Fibroblast of lung (primary cell): Measurements from ENCODE around the gene NANS. TPM values are rescaled to one million over a fixed set of nuclear protein-coding genes. Genes with fewer than 3 reads are reported as not detected.
"Not testable (repeated sequence)": the region's sequence is repeated elsewhere in the genome, so short reads cannot be mapped to it uniquely, and the experiment has no call there.

ENCODE experiments used
- DNase-seq, 2 donors: peaks; one replicate each; pipeline versions ENCODE4 v3.0.0 to v3.0.0-alpha.2; 2010; ENCODE audit warnings: low read depth in 2 of 2
- H2AFZ ChIP-seq: 2 replicates; pipeline ENCODE4 v1.5.1; 2012; ENCODE audit warnings: low read length, control low read depth, inconsistent platforms
- H3K27ac ChIP-seq: 2 replicates; pipeline ENCODE4 v1.5.1; 2011; ENCODE audit warnings: low read length, control low read depth; ENCODE audit not compliant: insufficient read depth
- H3K27me3 ChIP-seq: 2 replicates; pipeline ENCODE4 v1.5.1; 2011; ENCODE audit warnings: mild to moderate bottlenecking, low read length; ENCODE audit not compliant: control insufficient read depth, insufficient read depth
- H3K36me3 ChIP-seq: 2 replicates; pipeline ENCODE4 v1.5.1; 2011; ENCODE audit warnings: low read length; ENCODE audit not compliant: control insufficient read depth, insufficient read depth
- H3K4me1 ChIP-seq: 2 replicates; pipeline ENCODE4 v1.5.1; 2011; ENCODE audit warnings: low read length; ENCODE audit not compliant: control insufficient read depth, insufficient read depth; ENCODE audit errors: extremely low read depth
- H3K4me2 ChIP-seq: 2 replicates; pipeline ENCODE4 v1.5.1; 2011; ENCODE audit warnings: low read length, control low read depth; ENCODE audit not compliant: insufficient read depth; ENCODE audit errors: extremely low read depth
- H3K4me3 ChIP-seq, 4 experiments: fragments of 200-600 bp in 1 of 4; sonication (generic) in 1 of 4; replicated peaks in 1 of 4; 2 replicates each; pipeline ENCODE4 v1.5.1; 2011 to 2016; ENCODE audit warnings: low read length in 4 of 4, low read depth in 3 of 4, mild to moderate bottlenecking in 3 of 4, control low read depth in 2 of 4, inconsistent platforms in 1 of 4, mixed read lengths in 1 of 4; ENCODE audit not compliant: insufficient read depth in 1 of 4; ENCODE audit errors: control extremely low read depth in 1 of 4
- H3K79me2 ChIP-seq: 2 replicates; pipeline ENCODE4 v1.5.1; 2012; ENCODE audit warnings: mild to moderate bottlenecking, low read length, inconsistent platforms; ENCODE audit not compliant: control insufficient read depth, insufficient read depth
- H3K9ac ChIP-seq: 2 replicates; pipeline ENCODE4 v1.5.1; 2011; ENCODE audit warnings: mild to moderate bottlenecking, low read length, control low read depth; ENCODE audit not compliant: insufficient read depth
- H3K9me3 ChIP-seq: 2 replicates; pipeline ENCODE4 v1.5.1; 2012; ENCODE audit warnings: low read depth, low read length; ENCODE audit not compliant: control insufficient read depth, insufficient read depth
- H4K20me1 ChIP-seq: 2 replicates; pipeline ENCODE4 v1.5.1; 2011; ENCODE audit warnings: low read length; ENCODE audit not compliant: control insufficient read depth, insufficient read depth; ENCODE audit errors: extremely low read depth
- EZH2 ChIP-seq: IDR thresholded peaks from 2 replicates; pipeline ENCODE4 v1.5.1; 2012; ENCODE audit warnings: low read length, control low read depth, mild to moderate bottlenecking; ENCODE audit errors: missing control alignments
- polyA plus RNA-seq, 2 donors: library from polyadenylated mRNA; depleted of rRNA in 1 of 2; stranded (reverse) in 1 of 2; unstranded in 1 of 2; fragments of >200 nt; gene quantifications; 2 replicates each; pipeline ENCODE4 v1.2.1, GENCODE V29; 2011 to 2012; ENCODE audit warnings: missing spikeins in 1 of 2
- total RNA-seq: library from RNA; depleted of rRNA; stranded (reverse); fragments of >200 nt; gene quantifications from 2 replicates; pipeline ENCODE4 v1.2.1, GENCODE V29; 2014
- TF ChIP-seq, protein P1 (sequence below), 2 donors: IDR thresholded peaks in 1 of 2; conservative IDR thresholded peaks in 1 of 2; 1 replicate in 1 of 2; 2 replicates in 1 of 2; pipeline ENCODE4 v1.5.1; 2011 to 2012; ENCODE audit warnings: low read length in 2 of 2, control low read depth in 1 of 2, inconsistent platforms in 1 of 2, low read depth in 1 of 2, mild to moderate bottlenecking in 1 of 2

The NANS gene
- total and polyA plus RNA-seq, 2 donors (not counting 1 experiment from before 2014, with no cell fraction given) = 83.9 to 105 TPM

DNA sequence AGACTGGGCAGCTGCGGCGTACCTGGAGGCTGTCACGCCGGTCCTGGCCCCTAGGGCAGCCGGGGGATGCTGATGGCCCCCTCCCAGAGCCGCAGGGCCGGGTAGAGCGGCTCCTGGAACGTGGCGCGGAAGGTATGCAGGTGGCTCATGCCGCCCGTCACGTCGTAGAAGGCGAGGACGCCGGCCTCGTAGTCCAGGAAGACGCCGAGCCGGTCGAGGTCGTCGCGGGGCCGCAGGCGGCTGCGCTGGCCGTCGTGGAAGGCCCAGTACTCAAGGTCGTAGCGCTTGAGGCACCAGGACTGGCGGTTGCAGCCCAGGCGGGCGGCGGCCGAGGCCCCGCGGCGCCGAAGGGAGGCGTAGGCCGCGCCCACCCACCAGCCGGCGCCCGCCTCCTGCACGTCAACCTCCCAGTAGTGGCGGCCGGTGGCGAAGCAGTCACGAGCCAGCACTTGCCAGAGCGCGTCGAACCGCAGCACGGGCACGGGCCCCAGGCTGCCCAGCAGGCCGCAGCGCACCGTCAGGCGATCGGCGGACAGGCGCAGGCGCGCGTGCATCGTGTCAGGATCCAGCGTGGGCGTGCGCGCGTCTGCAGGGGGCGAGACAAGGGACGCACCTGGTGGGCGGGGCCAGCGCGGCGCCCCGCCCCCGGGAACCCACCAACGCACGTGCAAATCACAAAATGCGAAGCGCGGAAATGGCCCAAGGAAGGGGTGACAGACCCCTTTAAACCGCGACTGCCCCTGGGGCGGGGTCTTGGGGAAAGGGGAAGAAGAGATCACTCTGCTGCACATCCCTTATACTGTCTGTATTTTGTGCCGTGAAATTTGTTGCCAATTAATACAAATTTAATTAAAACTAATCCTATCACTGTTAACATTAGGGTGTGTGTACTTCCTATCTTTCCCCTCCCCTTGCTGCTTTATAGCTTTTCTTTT is 31.2 kb downstream of the NANS start:
- no peak overlapping the region for H3K9ac ChIP-seq
- peak; percentile 36 to 69 for DNase-seq
- TF ChIP-seq, protein P1, sequence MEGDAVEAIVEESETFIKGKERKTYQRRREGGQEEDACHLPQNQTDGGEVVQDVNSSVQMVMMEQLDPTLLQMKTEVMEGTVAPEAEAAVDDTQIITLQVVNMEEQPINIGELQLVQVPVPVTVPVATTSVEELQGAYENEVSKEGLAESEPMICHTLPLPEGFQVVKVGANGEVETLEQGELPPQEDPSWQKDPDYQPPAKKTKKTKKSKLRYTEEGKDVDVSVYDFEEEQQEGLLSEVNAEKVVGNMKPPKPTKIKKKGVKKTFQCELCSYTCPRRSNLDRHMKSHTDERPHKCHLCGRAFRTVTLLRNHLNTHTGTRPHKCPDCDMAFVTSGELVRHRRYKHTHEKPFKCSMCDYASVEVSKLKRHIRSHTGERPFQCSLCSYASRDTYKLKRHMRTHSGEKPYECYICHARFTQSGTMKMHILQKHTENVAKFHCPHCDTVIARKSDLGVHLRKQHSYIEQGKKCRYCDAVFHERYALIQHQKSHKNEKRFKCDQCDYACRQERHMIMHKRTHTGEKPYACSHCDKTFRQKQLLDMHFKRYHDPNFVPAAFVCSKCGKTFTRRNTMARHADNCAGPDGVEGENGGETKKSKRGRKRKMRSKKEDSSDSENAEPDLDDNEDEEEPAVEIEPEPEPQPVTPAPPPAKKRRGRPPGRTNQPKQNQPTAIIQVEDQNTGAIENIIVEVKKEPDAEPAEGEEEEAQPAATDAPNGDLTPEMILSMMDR (conservative IDR thresholded peaks at IDR 0.05 in 1 of 2, IDR thresholded peaks at IDR 0.05 in 1 of 2; ENCODE audit: low read depth in 1 of 2, low read length in 2 of 2) = no peak
- TF ChIP-seq EZH2 = no peak
- H3K4me1 ChIP-seq = peaks cover 2% of the 10 kb centered on the region
- peak overlapping the region; percentile 68 for H2AFZ ChIP-seq
- H3K27me3 ChIP-seq = no peaks in the 10 kb centered on the region
- no peaks in the 10 kb centered on the region for H3K9me3 ChIP-seq
- H3K4me2 ChIP-seq = peak overlapping the region; percentile 45
- no peaks in the 10 kb centered on the region for H4K20me1 ChIP-seq
- peak overlapping the region in 3 of 4 experiments; percentile 19 to 32 (median 24) for H3K4me3 ChIP-seq
- H3K36me3 ChIP-seq = no peaks in the 10 kb centered on the region
- no peak overlapping the region for H3K27ac ChIP-seq
- no peaks in the 10 kb centered on the region for H3K79me2 ChIP-seq

DNA sequence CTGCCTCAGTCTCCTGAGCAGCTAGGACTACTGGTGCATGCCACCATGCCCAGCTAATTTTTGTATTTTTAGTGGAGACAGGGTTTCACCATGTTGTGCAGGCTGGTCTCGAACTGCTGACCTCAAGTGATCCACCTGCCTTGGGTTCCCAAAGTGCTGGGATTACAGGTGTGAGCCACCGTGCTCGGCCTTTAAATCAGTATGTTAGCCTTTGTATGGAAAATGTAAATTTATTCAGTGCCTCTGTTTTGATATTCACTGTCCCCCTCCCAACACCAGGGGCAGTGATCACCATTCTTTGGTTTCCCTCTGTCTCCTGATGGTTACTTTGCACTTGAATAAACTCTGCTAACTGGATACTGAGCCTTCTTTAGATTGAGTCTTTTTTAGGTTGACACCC is 34.1 kb downstream of the NANS start:
- H3K4me1 ChIP-seq, H3K27ac ChIP-seq, DNase-seq, H3K4me3 ChIP-seq, H4K20me1 ChIP-seq, H3K79me2 ChIP-seq, H3K4me2 ChIP-seq, H3K27me3 ChIP-seq, H3K36me3 ChIP-seq, H3K9me3 ChIP-seq, H3K9ac ChIP-seq, H2AFZ ChIP-seq: not testable (repeated sequence)

DNA sequence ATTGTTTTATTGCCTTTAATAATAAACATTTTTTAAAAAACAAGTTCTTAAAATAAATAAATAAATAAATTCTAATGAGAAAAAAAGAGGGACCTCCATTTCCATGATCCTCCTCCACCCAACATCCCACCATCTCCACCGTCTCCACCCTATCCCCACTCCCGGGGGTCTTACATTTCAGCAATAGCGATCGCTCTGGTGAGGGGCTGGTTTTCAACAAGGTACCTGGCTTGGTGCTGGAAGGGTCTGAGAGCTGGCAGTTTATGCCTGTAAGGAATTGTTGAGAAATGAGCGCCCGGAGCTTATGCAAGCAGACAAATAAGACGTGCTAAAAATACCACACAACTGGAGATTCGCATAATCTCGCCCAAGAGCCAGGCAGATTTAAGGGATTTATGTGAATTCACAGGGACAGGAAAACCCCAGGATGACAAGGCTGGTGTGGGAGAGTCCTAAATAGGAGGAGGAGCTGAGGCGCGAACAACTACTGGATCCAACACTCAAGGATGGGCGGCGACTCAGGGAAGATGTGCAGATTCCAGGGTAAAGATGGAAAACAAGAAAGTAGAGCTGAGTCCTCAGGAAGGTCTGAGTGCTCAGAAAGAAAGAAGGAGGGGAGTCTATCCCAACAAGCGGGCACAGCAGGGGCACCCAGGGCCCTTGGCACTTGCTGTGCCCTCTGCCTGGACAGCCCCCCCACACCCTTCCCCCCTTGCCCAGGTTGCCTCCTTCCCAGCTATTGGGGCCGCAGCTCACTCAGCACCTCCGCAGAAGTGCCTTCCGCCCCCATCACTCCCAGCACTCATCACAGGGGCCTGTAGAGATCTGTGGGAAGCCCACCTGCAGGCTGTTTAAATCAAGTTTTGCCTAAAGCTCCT is 35.4 kb downstream of the NANS start:
- TF ChIP-seq, protein P1 (conservative IDR thresholded peaks at IDR 0.05 in 1 of 2, IDR thresholded peaks at IDR 0.05 in 1 of 2; ENCODE audit: low read depth in 1 of 2, low read length in 2 of 2) = no peak
- no peak for TF ChIP-seq EZH2
- no peak overlapping the region for H3K4me2 ChIP-seq
- no peak overlapping the region for H2AFZ ChIP-seq
- no peaks in the 10 kb centered on the region for H3K27me3 ChIP-seq
- peaks cover 2% of the 10 kb centered on the region for H3K4me1 ChIP-seq
- no peaks in the 10 kb centered on the region for H3K36me3 ChIP-seq
- no peaks in the 10 kb centered on the region for H3K79me2 ChIP-seq
- H4K20me1 ChIP-seq = no peaks in the 10 kb centered on the region
- no peak overlapping the region for H3K9ac ChIP-seq
- no peak overlapping the region for H3K27ac ChIP-seq
- H3K9me3 ChIP-seq = no peaks in the 10 kb centered on the region
- no peak for DNase-seq
- H3K4me3 ChIP-seq = no peak overlapping the region
